Omental fat pad (tissue), 4 donors: Measurements from ENCODE around the gene XYLT2. TPM values are rescaled to one million over a fixed set of nuclear protein-coding genes. Genes with fewer than 3 reads are reported as not detected.

Source experiments
- ATAC-seq: fragments of 150-250 bp; one replicate; pipeline ENCODE4 v1.9.1; 2016; ENCODE audit warnings: mild to moderate bottlenecking, moderate library complexity; ENCODE audit not compliant: low FRiP score
- DNase-seq: peaks from one replicate; pipeline ENCODE4 v3.0.0-alpha.2; 2019; ENCODE audit warnings: low spot score
- total RNA-seq, 4 donors: library from RNA; depleted of rRNA; stranded (reverse); fragments of >200 nt; gene quantifications; one replicate each; pipeline ENCODE4 v1.1.0, GENCODE V29; 2016
- TF ChIP-seq, protein P1 (sequence below), 3 donors: fragments of 450-650 bp; IDR thresholded peaks; one replicate each; pipeline ENCODE4 v1.5.1; 2016 to 2017; ENCODE audit warnings: antibody characterized with exemption in 3 of 3, mild to moderate bottlenecking in 3 of 3, moderate library complexity in 2 of 3

Gene XYLT2
- total RNA-seq, 4 donors from 2014 or later: 8.4 to 23.2 (median 16.5) TPM

DNA sequence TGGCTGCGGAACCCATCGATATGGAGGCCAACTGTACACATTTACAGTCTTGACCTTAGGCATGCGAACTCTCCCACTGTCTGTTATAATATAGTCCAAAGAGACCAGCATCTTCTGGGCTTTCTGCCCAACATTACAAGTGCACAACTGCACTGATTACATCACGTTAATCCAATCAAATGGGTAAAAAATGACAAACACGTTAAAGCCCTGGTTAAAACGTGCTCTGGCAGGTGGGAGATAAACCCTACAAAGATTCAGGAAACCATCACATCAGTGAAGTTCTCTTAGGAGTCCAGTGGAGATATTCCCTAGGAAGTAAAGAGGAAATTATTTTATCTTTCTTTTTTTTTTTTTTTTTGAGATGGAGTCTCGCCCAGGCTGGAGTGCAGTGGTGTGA, 23.7 kb upstream of the XYLT2 start:
- no peak for ATAC-seq
- DNase-seq: no peak
- TF ChIP-seq, protein P1, sequence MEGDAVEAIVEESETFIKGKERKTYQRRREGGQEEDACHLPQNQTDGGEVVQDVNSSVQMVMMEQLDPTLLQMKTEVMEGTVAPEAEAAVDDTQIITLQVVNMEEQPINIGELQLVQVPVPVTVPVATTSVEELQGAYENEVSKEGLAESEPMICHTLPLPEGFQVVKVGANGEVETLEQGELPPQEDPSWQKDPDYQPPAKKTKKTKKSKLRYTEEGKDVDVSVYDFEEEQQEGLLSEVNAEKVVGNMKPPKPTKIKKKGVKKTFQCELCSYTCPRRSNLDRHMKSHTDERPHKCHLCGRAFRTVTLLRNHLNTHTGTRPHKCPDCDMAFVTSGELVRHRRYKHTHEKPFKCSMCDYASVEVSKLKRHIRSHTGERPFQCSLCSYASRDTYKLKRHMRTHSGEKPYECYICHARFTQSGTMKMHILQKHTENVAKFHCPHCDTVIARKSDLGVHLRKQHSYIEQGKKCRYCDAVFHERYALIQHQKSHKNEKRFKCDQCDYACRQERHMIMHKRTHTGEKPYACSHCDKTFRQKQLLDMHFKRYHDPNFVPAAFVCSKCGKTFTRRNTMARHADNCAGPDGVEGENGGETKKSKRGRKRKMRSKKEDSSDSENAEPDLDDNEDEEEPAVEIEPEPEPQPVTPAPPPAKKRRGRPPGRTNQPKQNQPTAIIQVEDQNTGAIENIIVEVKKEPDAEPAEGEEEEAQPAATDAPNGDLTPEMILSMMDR (IDR thresholded peaks at IDR 0.05): no peak

DNA sequence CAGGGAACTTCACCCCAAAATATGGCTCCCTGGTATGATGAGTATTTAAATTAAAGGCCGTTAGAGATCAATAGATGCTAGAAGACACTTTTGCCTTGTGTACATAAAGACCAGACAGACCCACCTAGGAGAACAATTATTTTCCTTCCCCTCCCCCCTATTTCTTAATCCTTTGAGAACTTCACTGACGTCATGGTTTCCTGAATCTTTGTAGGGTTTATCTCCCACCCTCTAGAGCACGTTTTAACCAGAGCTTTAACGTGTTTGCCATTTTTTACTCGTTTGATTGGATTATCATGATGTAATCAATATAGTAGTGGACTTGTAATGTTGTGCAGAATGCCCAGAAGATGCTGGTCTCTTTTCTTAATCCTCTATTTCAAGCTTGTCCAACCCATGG, 22.9 kb upstream of the XYLT2 start:
- DNase-seq (no peak), ATAC-seq (no peak)
- TF ChIP-seq, protein P1 (IDR thresholded peaks at IDR 0.05): no peak

DNA sequence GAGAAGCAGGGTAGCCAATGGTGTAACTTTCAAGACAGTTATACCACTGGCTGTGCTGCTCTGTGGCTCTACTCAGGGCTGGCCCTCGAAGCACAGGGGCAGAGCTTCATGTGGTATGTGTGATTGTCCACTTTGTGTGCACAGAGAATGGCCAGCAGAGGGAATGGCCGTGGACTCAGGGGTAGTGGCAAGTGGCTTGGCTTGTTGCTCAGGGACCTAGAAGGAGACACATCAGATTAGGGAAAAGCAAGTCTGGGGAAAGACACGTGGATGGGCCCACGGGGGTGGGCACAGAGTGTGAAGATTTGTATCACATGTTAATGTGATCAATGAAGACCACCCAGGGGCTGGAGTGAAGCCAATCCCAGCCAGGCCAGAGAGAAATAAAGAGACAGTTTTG, 20.0 kb upstream of the XYLT2 start:
- TF ChIP-seq, protein P1 (IDR thresholded peaks at IDR 0.05): no peak
- no peak for ATAC-seq
- DNase-seq: no peak

DNA sequence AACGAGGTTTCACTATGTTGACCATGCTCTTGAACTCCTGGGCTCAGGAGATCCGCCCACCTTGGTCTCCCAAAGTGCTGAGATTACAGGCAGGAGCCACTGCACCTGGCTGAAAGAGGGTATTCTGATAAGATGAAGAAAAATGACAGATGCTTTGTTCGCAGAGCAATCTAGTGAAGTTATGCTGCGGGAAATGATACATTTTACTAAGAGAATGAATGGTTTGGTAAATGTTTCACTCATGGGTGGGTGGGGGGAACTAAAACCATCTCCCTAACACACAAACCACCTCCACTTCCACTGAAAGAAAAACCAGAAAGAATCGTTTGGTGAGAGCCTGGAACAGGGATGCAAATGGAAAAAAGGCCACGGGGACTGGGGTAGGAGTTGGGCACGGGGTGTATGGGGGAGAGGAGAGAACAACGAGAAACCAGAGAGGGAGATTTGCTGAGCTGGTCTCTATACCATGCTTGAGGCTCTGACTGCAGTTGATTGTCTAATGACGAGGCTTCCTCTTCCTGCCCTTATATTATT, 19.0 kb upstream of the XYLT2 start:
- ATAC-seq (no peak), DNase-seq (no peak)
- TF ChIP-seq, protein P1 (IDR thresholded peaks at IDR 0.05): no peak

DNA sequence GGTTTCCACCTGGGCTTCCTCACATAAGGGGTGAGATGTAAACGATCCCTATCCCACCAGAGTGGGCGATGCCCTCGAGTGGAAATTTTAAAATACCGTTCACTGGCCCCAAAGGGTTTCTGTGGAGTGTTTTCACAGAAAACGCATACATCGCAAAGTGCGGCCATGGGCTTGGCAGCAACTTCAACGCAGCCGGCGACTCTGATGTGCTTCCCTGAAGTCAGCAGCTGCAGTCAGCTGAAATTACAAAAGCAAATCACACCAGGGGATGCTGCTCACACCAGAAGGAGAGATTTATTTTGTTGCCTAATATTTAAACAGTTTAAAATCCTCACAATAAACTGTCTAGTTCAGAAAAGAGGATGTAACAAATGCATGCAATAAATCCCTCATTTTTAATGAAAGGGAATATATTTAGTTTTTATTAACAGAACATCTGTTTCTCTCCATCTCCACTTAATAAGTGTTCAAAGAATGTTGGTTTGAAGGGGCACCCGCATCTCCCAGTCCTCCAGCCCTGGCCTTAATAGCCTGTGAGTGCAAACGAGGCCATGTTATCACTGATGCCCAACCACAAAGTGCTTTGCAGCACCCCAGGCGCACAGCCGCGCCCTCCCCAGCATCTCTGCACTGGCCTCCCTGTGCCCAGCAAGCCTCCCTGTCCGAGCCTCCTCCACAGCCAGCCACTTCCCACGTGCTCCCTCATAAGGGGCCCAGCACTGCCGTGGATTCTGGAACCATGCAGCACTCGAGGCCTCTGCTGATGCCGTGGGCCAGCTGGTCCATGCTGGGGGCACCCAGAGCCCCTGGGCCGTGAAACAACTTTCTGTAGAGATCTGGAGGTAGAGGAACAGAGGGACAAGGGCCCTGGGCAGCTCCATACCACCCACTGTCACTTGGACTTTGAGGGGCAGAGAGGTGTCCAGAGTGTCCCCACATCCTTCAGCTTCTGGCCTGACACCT, 17.3 kb upstream of the XYLT2 start:
- DNase-seq (no peak), ATAC-seq (no peak)
- TF ChIP-seq, protein P1 (IDR thresholded peaks at IDR 0.05): no peak

DNA sequence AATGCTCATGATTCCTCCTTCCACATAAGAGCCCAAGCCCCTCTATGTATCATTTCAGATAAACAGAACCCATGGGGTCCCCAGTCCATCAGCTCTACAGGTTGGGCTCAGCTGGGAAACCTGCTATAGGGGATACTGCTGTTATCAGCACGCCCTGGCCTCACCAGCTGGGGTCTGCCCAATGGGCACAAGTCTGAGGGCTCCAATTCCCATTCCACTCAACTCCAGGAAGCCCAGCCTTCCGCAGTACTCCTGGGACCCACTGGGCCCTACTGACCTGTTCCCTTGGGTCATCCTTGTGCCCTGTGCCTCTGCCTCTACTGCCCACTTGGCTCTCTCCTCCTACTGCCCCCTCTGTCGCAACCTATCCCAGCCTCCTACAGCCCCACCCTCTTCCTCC, 16.2 kb upstream of the XYLT2 start:
- ATAC-seq (no peak), DNase-seq (no peak)
- TF ChIP-seq, protein P1 (IDR thresholded peaks at IDR 0.05): no peak
